Peyer's patch (tissue), 4 donors: ENCODE data around the gene CDK8.

Experiments used
- POLR2A ChIP-seq, 2 donors: fragments of 450-650 bp; IDR thresholded peaks; one replicate each; pipeline ENCODE4 v1.5.1; 2017; ENCODE audit warnings: antibody characterized with exemption in 2 of 2, mild to moderate bottlenecking in 2 of 2, moderate library complexity in 2 of 2
- TF ChIP-seq, protein P1 (sequence below), 6 experiments: fragments of 450-650 bp in 4 of 6; fragments of 200-600 bp in 2 of 6; sonication (generic) in 1 of 6; IDR thresholded peaks; one replicate each; pipeline ENCODE4 v1.5.1; 2017 to 2019; ENCODE audit warnings: antibody characterized with exemption in 6 of 6, mild to moderate bottlenecking in 3 of 6, moderate library complexity in 1 of 6

- TF ChIP-seq, protein P1, sequence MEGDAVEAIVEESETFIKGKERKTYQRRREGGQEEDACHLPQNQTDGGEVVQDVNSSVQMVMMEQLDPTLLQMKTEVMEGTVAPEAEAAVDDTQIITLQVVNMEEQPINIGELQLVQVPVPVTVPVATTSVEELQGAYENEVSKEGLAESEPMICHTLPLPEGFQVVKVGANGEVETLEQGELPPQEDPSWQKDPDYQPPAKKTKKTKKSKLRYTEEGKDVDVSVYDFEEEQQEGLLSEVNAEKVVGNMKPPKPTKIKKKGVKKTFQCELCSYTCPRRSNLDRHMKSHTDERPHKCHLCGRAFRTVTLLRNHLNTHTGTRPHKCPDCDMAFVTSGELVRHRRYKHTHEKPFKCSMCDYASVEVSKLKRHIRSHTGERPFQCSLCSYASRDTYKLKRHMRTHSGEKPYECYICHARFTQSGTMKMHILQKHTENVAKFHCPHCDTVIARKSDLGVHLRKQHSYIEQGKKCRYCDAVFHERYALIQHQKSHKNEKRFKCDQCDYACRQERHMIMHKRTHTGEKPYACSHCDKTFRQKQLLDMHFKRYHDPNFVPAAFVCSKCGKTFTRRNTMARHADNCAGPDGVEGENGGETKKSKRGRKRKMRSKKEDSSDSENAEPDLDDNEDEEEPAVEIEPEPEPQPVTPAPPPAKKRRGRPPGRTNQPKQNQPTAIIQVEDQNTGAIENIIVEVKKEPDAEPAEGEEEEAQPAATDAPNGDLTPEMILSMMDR (IDR thresholded peaks at IDR 0.05) = no peak
- TF ChIP-seq POLR2A (IDR thresholded peaks at IDR 0.05) = no peak
These were observed 147.7 kb downstream of the CDK8 start for GRCh38 chr13:26401578-26402021.
